Measurements from ENCODE around the gene PTPRK.

Gene PTPRK

DNA sequence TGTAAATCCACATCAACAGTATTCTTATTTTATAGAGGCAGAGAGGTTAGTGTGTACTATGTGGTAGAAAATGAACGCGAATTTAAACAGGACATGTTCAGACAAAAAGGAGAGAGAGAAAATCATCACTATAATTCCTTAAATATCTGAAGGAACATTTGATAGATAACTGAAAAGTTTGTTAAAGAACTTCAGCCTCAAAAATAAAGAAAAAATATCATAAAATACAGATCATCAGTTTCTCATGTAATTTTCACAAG lies 169.2 kb downstream of the PTPRK start:
- TF ChIP-seq NFIC (IDR thresholded peaks at IDR 0.05): no peak
- no peak for TF ChIP-seq FOXM1 (IDR thresholded peaks at IDR 0.05; ENCODE audit: borderline replicate concordance, low read depth)
- TF ChIP-seq CREB1 (IDR thresholded peaks at IDR 0.05; ENCODE audit: low read depth): no peak
- TF ChIP-seq TCF12 (IDR thresholded peaks at IDR 0.05; ENCODE audit: low read depth): no peak
- no peak for TF ChIP-seq YY1 (IDR thresholded peaks at IDR 0.05; ENCODE audit: low read depth)
- TF ChIP-seq EGR1 (IDR thresholded peaks at IDR 0.05): no peak
- no peak for TF ChIP-seq TEAD4 (IDR thresholded peaks at IDR 0.05)
- TF ChIP-seq TAF1 (IDR thresholded peaks at IDR 0.05; ENCODE audit: low read depth): no peak
- TF ChIP-seq CEBPB (IDR thresholded peaks at IDR 0.05): no peak
- TF ChIP-seq RAD21 (IDR thresholded peaks at IDR 0.05; ENCODE audit: low read depth): no peak
- TF ChIP-seq, protein P1, sequence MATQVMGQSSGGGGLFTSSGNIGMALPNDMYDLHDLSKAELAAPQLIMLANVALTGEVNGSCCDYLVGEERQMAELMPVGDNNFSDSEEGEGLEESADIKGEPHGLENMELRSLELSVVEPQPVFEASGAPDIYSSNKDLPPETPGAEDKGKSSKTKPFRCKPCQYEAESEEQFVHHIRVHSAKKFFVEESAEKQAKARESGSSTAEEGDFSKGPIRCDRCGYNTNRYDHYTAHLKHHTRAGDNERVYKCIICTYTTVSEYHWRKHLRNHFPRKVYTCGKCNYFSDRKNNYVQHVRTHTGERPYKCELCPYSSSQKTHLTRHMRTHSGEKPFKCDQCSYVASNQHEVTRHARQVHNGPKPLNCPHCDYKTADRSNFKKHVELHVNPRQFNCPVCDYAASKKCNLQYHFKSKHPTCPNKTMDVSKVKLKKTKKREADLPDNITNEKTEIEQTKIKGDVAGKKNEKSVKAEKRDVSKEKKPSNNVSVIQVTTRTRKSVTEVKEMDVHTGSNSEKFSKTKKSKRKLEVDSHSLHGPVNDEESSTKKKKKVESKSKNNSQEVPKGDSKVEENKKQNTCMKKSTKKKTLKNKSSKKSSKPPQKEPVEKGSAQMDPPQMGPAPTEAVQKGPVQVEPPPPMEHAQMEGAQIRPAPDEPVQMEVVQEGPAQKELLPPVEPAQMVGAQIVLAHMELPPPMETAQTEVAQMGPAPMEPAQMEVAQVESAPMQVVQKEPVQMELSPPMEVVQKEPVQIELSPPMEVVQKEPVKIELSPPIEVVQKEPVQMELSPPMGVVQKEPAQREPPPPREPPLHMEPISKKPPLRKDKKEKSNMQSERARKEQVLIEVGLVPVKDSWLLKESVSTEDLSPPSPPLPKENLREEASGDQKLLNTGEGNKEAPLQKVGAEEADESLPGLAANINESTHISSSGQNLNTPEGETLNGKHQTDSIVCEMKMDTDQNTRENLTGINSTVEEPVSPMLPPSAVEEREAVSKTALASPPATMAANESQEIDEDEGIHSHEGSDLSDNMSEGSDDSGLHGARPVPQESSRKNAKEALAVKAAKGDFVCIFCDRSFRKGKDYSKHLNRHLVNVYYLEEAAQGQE (IDR thresholded peaks at IDR 0.05; ENCODE audit: low read depth): no peak
- TF ChIP-seq EP300 (IDR thresholded peaks at IDR 0.05; ENCODE audit: borderline replicate concordance): no peak
- TF ChIP-seq, protein P2, sequence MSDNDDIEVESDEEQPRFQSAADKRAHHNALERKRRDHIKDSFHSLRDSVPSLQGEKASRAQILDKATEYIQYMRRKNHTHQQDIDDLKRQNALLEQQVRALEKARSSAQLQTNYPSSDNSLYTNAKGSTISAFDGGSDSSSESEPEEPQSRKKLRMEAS (IDR thresholded peaks at IDR 0.05): no peak
- no peak for TF ChIP-seq ZBTB7A (IDR thresholded peaks at IDR 0.05; ENCODE audit: low read depth)
- TF ChIP-seq, protein P3, sequence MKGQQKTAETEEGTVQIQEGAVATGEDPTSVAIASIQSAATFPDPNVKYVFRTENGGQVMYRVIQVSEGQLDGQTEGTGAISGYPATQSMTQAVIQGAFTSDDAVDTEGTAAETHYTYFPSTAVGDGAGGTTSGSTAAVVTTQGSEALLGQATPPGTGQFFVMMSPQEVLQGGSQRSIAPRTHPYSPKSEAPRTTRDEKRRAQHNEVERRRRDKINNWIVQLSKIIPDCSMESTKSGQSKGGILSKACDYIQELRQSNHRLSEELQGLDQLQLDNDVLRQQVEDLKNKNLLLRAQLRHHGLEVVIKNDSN (IDR thresholded peaks at IDR 0.05): no peak

DNA sequence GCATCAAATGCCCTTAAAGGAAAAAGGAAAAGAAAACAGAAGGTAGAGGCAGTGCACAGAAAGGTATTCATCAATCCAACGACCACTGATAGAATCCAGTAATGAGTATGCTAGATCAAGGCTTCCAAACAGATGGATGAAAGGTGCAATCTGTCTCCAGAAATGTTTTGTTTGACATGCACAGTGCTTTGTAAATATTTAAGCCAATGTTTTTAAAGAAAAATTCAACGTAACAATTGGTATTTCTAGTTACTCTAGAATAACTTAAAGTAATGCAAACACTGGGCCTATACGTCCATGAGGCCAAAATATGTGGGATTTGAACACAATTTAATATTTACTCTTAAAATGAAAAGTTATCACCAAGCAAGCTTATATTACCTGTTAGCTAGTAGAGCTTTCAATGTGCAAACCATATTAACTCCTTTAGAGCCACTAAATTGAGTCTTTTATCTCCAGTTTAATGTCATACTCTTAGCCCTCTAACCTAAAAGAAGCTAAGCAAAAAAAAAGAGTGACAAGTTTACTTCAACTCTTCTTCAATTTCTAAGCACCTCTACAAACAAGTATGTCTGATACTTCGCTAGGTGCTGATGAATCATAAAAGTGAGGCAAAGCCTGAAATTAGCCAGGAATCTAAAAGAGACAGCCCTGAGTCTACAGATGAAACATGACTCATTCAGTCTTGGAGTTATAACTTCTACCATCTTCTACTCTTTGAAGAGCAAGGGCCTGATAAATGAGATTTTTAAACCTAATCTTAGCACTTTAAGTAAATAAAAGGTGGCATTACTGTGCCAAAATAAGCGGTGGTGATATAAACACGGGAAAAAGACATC lies 169.8 kb downstream of the PTPRK start:
- TF ChIP-seq ZBTB7A (IDR thresholded peaks at IDR 0.05; ENCODE audit: low read depth): no peak
- no peak for TF ChIP-seq TAF1 (IDR thresholded peaks at IDR 0.05; ENCODE audit: low read depth)
- TF ChIP-seq CEBPB (IDR thresholded peaks at IDR 0.05): no peak
- TF ChIP-seq, protein P2 (IDR thresholded peaks at IDR 0.05): no peak
- TF ChIP-seq, protein P3 (IDR thresholded peaks at IDR 0.05): no peak
- TF ChIP-seq TEAD4 (IDR thresholded peaks at IDR 0.05): no peak
- no peak for TF ChIP-seq YY1 (IDR thresholded peaks at IDR 0.05; ENCODE audit: low read depth)
- no peak for TF ChIP-seq EGR1 (IDR thresholded peaks at IDR 0.05)
- TF ChIP-seq EP300 (IDR thresholded peaks at IDR 0.05; ENCODE audit: borderline replicate concordance): no peak
- TF ChIP-seq NFIC (IDR thresholded peaks at IDR 0.05): no peak
- TF ChIP-seq FOXM1 (IDR thresholded peaks at IDR 0.05; ENCODE audit: borderline replicate concordance, low read depth): no peak
- no peak for TF ChIP-seq RAD21 (IDR thresholded peaks at IDR 0.05; ENCODE audit: low read depth)

DNA sequence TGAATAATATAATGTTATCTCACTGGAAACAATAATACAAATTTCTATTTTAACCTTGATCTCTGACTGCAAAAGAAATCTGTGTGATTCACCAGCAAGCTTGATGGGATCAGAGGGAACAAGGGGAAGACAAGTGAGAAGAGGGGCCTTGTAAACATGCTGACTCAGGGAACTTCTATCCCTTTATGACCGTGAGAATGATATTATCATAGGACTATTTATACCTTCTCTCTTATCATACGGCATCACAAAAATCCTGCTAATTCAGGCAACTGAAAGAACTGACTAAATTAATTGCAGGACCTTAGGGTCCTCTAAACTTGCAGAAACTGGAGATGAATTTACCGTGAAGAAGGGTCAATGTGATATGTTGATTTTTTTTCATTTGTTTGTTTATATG lies 173.3 kb downstream of the PTPRK start:
- TF ChIP-seq TCF12 (IDR thresholded peaks at IDR 0.05; ENCODE audit: low read depth) (no peak), ZBTB7A (IDR thresholded peaks at IDR 0.05; ENCODE audit: low read depth) (no peak), FOXM1 (IDR thresholded peaks at IDR 0.05; ENCODE audit: borderline replicate concordance, low read depth) (no peak), CREB1 (IDR thresholded peaks at IDR 0.05; ENCODE audit: low read depth) (no peak), TEAD4 (IDR thresholded peaks at IDR 0.05) (no peak), YY1 (IDR thresholded peaks at IDR 0.05; ENCODE audit: low read depth) (no peak), TAF1 (IDR thresholded peaks at IDR 0.05; ENCODE audit: low read depth) (no peak)

DNA sequence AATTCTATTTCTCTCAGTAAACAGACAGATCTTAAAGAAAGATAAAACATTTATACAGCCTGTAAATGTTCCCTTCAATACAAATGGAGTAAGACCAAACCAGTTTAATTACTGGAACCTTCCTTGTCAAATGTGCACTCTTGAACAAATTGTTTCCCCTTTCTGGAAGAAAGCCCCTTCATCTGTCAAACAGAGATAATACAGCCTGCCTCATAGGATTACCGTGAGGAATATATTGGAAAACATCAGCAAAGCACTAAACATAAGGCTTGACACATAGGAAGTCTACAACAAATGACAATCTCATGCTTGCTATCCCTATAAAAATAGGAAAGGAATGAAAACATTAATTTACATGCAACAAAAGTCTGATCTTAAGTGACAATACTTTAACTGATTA lies 173.8 kb downstream of the PTPRK start:
- TF ChIP-seq TCF12 (IDR thresholded peaks at IDR 0.05; ENCODE audit: low read depth): no peak
- no peak for TF ChIP-seq RAD21 (IDR thresholded peaks at IDR 0.05; ENCODE audit: low read depth)
- no peak for TF ChIP-seq FOXM1 (IDR thresholded peaks at IDR 0.05; ENCODE audit: borderline replicate concordance, low read depth)
- TF ChIP-seq TAF1 (IDR thresholded peaks at IDR 0.05; ENCODE audit: low read depth): no peak
- TF ChIP-seq ZBTB7A (IDR thresholded peaks at IDR 0.05; ENCODE audit: low read depth): no peak
- TF ChIP-seq NFIC (IDR thresholded peaks at IDR 0.05): no peak
- TF ChIP-seq CREB1 (IDR thresholded peaks at IDR 0.05; ENCODE audit: low read depth): no peak
- TF ChIP-seq YY1 (IDR thresholded peaks at IDR 0.05; ENCODE audit: low read depth): no peak
- TF ChIP-seq CEBPB (IDR thresholded peaks at IDR 0.05): no peak
- TF ChIP-seq EGR1 (IDR thresholded peaks at IDR 0.05): no peak
- TF ChIP-seq TEAD4 (IDR thresholded peaks at IDR 0.05): no peak
- TF ChIP-seq, protein P2 (IDR thresholded peaks at IDR 0.05): no peak
- TF ChIP-seq, protein P1 (IDR thresholded peaks at IDR 0.05; ENCODE audit: low read depth): no peak
- no peak for TF ChIP-seq EP300 (IDR thresholded peaks at IDR 0.05; ENCODE audit: borderline replicate concordance)
- TF ChIP-seq, protein P3 (IDR thresholded peaks at IDR 0.05): no peak

DNA sequence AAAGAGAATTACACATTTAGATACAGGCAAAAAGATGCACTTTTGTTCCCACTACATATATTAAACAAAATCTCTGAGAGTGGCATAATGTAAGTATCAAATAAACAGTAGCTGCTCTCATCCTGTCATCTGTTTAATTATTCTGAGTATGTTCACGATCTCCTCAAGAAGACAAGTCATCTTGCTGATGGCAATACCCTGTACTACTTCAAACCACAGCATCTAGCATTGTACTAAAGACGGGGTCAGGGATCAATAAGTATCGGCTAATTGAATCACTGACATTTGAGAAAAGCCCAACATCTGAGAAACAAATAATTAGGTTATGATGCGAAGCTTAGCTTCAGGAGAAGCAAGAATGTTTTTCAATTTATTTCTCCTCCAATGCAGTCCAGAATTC lies 175.1 kb downstream of the PTPRK start:
- TF ChIP-seq, protein P3 (IDR thresholded peaks at IDR 0.05): no peak
- no peak for TF ChIP-seq CEBPB (IDR thresholded peaks at IDR 0.05)
- TF ChIP-seq, protein P1 (IDR thresholded peaks at IDR 0.05; ENCODE audit: low read depth): no peak
- TF ChIP-seq TCF12 (IDR thresholded peaks at IDR 0.05; ENCODE audit: low read depth): no peak
- TF ChIP-seq, protein P2 (IDR thresholded peaks at IDR 0.05): no peak
- no peak for TF ChIP-seq FOXM1 (IDR thresholded peaks at IDR 0.05; ENCODE audit: borderline replicate concordance, low read depth)
- TF ChIP-seq EGR1 (IDR thresholded peaks at IDR 0.05): no peak
- no peak for TF ChIP-seq CREB1 (IDR thresholded peaks at IDR 0.05; ENCODE audit: low read depth)
- TF ChIP-seq ZBTB7A (IDR thresholded peaks at IDR 0.05; ENCODE audit: low read depth): no peak
- no peak for TF ChIP-seq NFIC (IDR thresholded peaks at IDR 0.05)
- no peak for TF ChIP-seq TAF1 (IDR thresholded peaks at IDR 0.05; ENCODE audit: low read depth)
- TF ChIP-seq YY1 (IDR thresholded peaks at IDR 0.05; ENCODE audit: low read depth): no peak
- no peak for TF ChIP-seq EP300 (IDR thresholded peaks at IDR 0.05; ENCODE audit: borderline replicate concordance)
- TF ChIP-seq TEAD4 (IDR thresholded peaks at IDR 0.05): no peak
- TF ChIP-seq RAD21 (IDR thresholded peaks at IDR 0.05; ENCODE audit: low read depth): no peak

All from Ishikawa (cell line).